T-helper 17 cell (primary cell): ENCODE data around the gene EVI5L. TPM values are rescaled to one million over a fixed set of nuclear protein-coding genes. Genes with fewer than 3 reads are reported as not detected.
"Not testable (repeated sequence)": the region's sequence is repeated elsewhere in the genome, so short reads cannot be mapped to it uniquely, and the experiment has no call there.

Experiments used
- ATAC-seq: fragments of 150-1000 bp; cut with Tn5 transposase; 2 replicates; pipeline ENCODE4 v1.10.0; 2021; ENCODE audit warnings: mild to moderate bottlenecking, moderate library complexity
- DNase-seq, 3 donors: peaks; one replicate each; pipeline versions ENCODE4 v3.0.0 to v3.0.0-alpha.2; 2020 to 2021
- H3K9me3 ChIP-seq: one replicate; pipeline ENCODE4 v1.7.0; 2013; ENCODE audit warnings: low read length, mild to moderate bottlenecking; ENCODE audit not compliant: control insufficient read depth, poor library complexity, severe bottlenecking
- H3K27ac Mint-ChIP-seq: one replicate; pipeline ENCODE4 v1.8.0; 2022; ENCODE audit warnings: mild to moderate bottlenecking, moderate library complexity, mixed read lengths
- H3K27me3 Mint-ChIP-seq: one replicate; pipeline ENCODE4 v1.8.0; 2022; ENCODE audit warnings: mixed read lengths
- H3K36me3 Mint-ChIP-seq: one replicate; pipeline ENCODE4 v1.8.0; 2022; ENCODE audit warnings: low read depth, mixed read lengths
- H3K4me1 Mint-ChIP-seq: one replicate; pipeline ENCODE4 v1.8.0; 2022; ENCODE audit warnings: mild to moderate bottlenecking, mixed read lengths
- H3K4me3 Mint-ChIP-seq: one replicate; pipeline ENCODE4 v1.8.0; 2022; ENCODE audit warnings: mild to moderate bottlenecking, moderate library complexity, mixed read lengths
- total RNA-seq, 4 donors: library from RNA in 2 of 4; stranded (reverse) in 2 of 4; gene quantifications; one replicate each; pipeline ENCODE4 v1.2.3 and lab custom pipeline; 2022 to 2026

EVI5L gene
- total RNA-seq, 2 donors from 2014 or later: 9.3 to 10.1 TPM

- Mint-ChIP-seq H3K4me1 (peaks cover 8% of the 10 kb centered on the region), H3K36me3 (no peaks in the 10 kb centered on the region), H3K27me3 (peaks cover 10% of the 10 kb centered on the region), H3K4me3 (peak overlapping the region; percentile 28), H3K27ac (no peak overlapping the region)
- ATAC-seq (peak; percentile 80), DNase-seq (peak; percentile 52 to 59 (median 55))
- no peaks in the 10 kb centered on the region for H3K9me3 ChIP-seq
Observed at GRCh38 chr19:7852851-7853769, 23.1 kb downstream of the EVI5L start.

- DNase-seq (no peak), ATAC-seq (no peak)
- no peak overlapping the region for H3K4me3 Mint-ChIP-seq
- H3K4me1 Mint-ChIP-seq: peaks cover 8% of the 10 kb centered on the region
- H3K27ac Mint-ChIP-seq: no peak overlapping the region
- no peaks in the 10 kb centered on the region for H3K36me3 Mint-ChIP-seq
- H3K9me3 ChIP-seq: no peaks in the 10 kb centered on the region
- H3K27me3 Mint-ChIP-seq: peaks cover 10% of the 10 kb centered on the region
Observed at GRCh38 chr19:7853770-7854128, 23.7 kb downstream of the EVI5L start.

- ATAC-seq (no peak), DNase-seq (no peak)
- Mint-ChIP-seq H3K27ac (no peak overlapping the region), H3K4me3 (no peak overlapping the region), H3K36me3 (no peaks in the 10 kb centered on the region), H3K4me1 (peaks cover 8% of the 10 kb centered on the region), H3K27me3 (peaks cover 10% of the 10 kb centered on the region)
- H3K9me3 ChIP-seq: no peaks in the 10 kb centered on the region
Observed at GRCh38 chr19:7855426-7856108, 25.5 kb downstream of the EVI5L start.

GRCh38 chr19:7856109-7856591, 26.1 kb downstream of the EVI5L start:
- peaks cover 10% of the 10 kb centered on the region for H3K27me3 Mint-ChIP-seq
- DNase-seq: no peak
- H3K4me3 Mint-ChIP-seq: no peak overlapping the region
- ATAC-seq: no peak
- H3K36me3 Mint-ChIP-seq: no peaks in the 10 kb centered on the region
- no peaks in the 10 kb centered on the region for H3K9me3 ChIP-seq
- H3K27ac Mint-ChIP-seq: no peak overlapping the region
- peaks cover 8% of the 10 kb centered on the region for H3K4me1 Mint-ChIP-seq

- Mint-ChIP-seq H3K27me3 (peaks cover 10% of the 10 kb centered on the region), H3K27ac (no peak overlapping the region), H3K36me3 (no peaks in the 10 kb centered on the region), H3K4me3 (no peak overlapping the region), H3K4me1 (peaks cover 8% of the 10 kb centered on the region)
- no peaks in the 10 kb centered on the region for H3K9me3 ChIP-seq
- ATAC-seq (no peak), DNase-seq (no peak)
Observed at GRCh38 chr19:7856679-7857663, 27.0 kb downstream of the EVI5L start.

- no peak for DNase-seq
- Mint-ChIP-seq H3K36me3 (no peaks in the 10 kb centered on the region), H3K4me1 (peaks cover 8% of the 10 kb centered on the region), H3K4me3 (no peak overlapping the region), H3K27ac (no peak overlapping the region), H3K27me3 (peaks cover 8% of the 10 kb centered on the region)
- no peaks in the 10 kb centered on the region for H3K9me3 ChIP-seq
- ATAC-seq: no peak
Observed at GRCh38 chr19:7857727-7858108, 27.7 kb downstream of the EVI5L start.

GRCh38 chr19:7858109-7858770, 28.2 kb downstream of the EVI5L start:
- no peak overlapping the region for H3K4me3 Mint-ChIP-seq
- H3K27ac Mint-ChIP-seq: no peak overlapping the region
- ATAC-seq (peak; percentile 31), DNase-seq (no peak)
- no peaks in the 10 kb centered on the region for H3K9me3 ChIP-seq
- H3K27me3 Mint-ChIP-seq: peaks cover 4% of the 10 kb centered on the region
- no peaks in the 10 kb centered on the region for H3K36me3 Mint-ChIP-seq
- peaks cover 3% of the 10 kb centered on the region for H3K4me1 Mint-ChIP-seq

GRCh38 chr19:7859087-7859486, 29.1 kb downstream of the EVI5L start:
- H3K36me3 Mint-ChIP-seq, DNase-seq, H3K4me3 Mint-ChIP-seq, ATAC-seq, H3K4me1 Mint-ChIP-seq, H3K9me3 ChIP-seq, H3K27ac Mint-ChIP-seq, H3K27me3 Mint-ChIP-seq: not testable (repeated sequence)

GRCh38 chr19:7859831-7860713, 30.1 kb downstream of the EVI5L start:
- Mint-ChIP-seq H3K36me3 (no peaks in the 10 kb centered on the region), H3K27ac (no peak overlapping the region), H3K4me1 (peaks cover 4% of the 10 kb centered on the region), H3K27me3 (peaks cover 8% of the 10 kb centered on the region), H3K4me3 (no peak overlapping the region)
- no peaks in the 10 kb centered on the region for H3K9me3 ChIP-seq
- DNase-seq: no peak
- no peak for ATAC-seq

GRCh38 chr19:7860714-7861618, 30.9 kb downstream of the EVI5L start:
- ATAC-seq (no peak), DNase-seq (no peak)
- H3K9me3 ChIP-seq: no peaks in the 10 kb centered on the region
- Mint-ChIP-seq H3K27ac (no peak overlapping the region), H3K4me3 (peak overlapping the region; percentile 69), H3K4me1 (peaks cover 9% of the 10 kb centered on the region), H3K36me3 (no peaks in the 10 kb centered on the region), H3K27me3 (peaks cover 10% of the 10 kb centered on the region)
